ENCODE data around the gene NPC1L1. TPM values are rescaled to one million over a fixed set of nuclear protein-coding genes. Genes with fewer than 3 reads are reported as not detected.

NPC1L1 gene
- total RNA-seq, 2 donors from 2014 or later = 0.52 TPM; not detected in 1

- no peaks in the 10 kb centered on the region for H3K27me3 ChIP-seq
- DNase-seq (no peak), ATAC-seq (no peak)
- 82% methylated on average over 5 of the region's 5 CpGs; no CpG with 5 or more reads in 1 of the 2 donors for WGBS, 2 donors
- TF ChIP-seq CTCF (IDR thresholded peaks at IDR 0.05) (no peak), POLR2A (IDR thresholded peaks at IDR 0.05) (no peak)
- intact Hi-C loops (cut with DNase I) = no loop called here
- H3K36me3 ChIP-seq (replicated peaks in 1 of 2; ENCODE audit: insufficient read depth in 1 of 2, low read depth in 2 of 2) = no peaks in the 10 kb centered on the region
- no peak overlapping the region for H3K4me3 ChIP-seq
- no peaks in the 10 kb centered on the region for H3K9me3 ChIP-seq
- H3K4me1 ChIP-seq = no peaks in the 10 kb centered on the region
- H3K27ac ChIP-seq = no peak overlapping the region
Observed at GRCh38 chr7:44540592-44541027, 520 bp downstream of the NPC1L1 start.

GRCh38 chr7:44539669-44540506, 1.2 kb downstream of the NPC1L1 start:
- WGBS, 2 donors = 85 to 87% methylated on average over 24 to 27 of the region's 27 CpGs
- ATAC-seq (no peak), DNase-seq (no peak)
- no peaks in the 10 kb centered on the region for H3K27me3 ChIP-seq
- no peaks in the 10 kb centered on the region for H3K36me3 ChIP-seq (replicated peaks in 1 of 2; ENCODE audit: insufficient read depth in 1 of 2, low read depth in 2 of 2)
- no peaks in the 10 kb centered on the region for H3K4me1 ChIP-seq
- no peaks in the 10 kb centered on the region for H3K9me3 ChIP-seq
- TF ChIP-seq CTCF (IDR thresholded peaks at IDR 0.05) = no peak
- TF ChIP-seq POLR2A (IDR thresholded peaks at IDR 0.05) = no peak
- intact Hi-C loops (cut with DNase I) = no loop called here
- H3K4me3 ChIP-seq = no peak overlapping the region
- H3K27ac ChIP-seq = no peak overlapping the region

- H3K36me3 ChIP-seq (replicated peaks in 1 of 2; ENCODE audit: insufficient read depth in 1 of 2, low read depth in 2 of 2) = no peaks in the 10 kb centered on the region
- intact Hi-C loops (cut with DNase I) = no loop called here
- H3K27ac ChIP-seq = no peak overlapping the region
- H3K4me1 ChIP-seq = no peaks in the 10 kb centered on the region
- ATAC-seq (no peak), DNase-seq (no peak)
- 83 to 87% methylated on average over 25 to 31 of the region's 32 CpGs for WGBS, 2 donors
- no peaks in the 10 kb centered on the region for H3K27me3 ChIP-seq
- no peaks in the 10 kb centered on the region for H3K9me3 ChIP-seq
- no peak overlapping the region for H3K4me3 ChIP-seq
- no peak for TF ChIP-seq CTCF (IDR thresholded peaks at IDR 0.05)
Observed at GRCh38 chr7:44538798-44539668, 2.1 kb downstream of the NPC1L1 start.

GRCh38 chr7:44538093-44538797, 2.9 kb downstream of the NPC1L1 start:
- DNase-seq = no peak
- H3K36me3 ChIP-seq (replicated peaks in 1 of 2; ENCODE audit: insufficient read depth in 1 of 2, low read depth in 2 of 2) = no peaks in the 10 kb centered on the region
- no peaks in the 10 kb centered on the region for H3K9me3 ChIP-seq
- no peaks in the 10 kb centered on the region for H3K27me3 ChIP-seq
- H3K4me1 ChIP-seq = no peaks in the 10 kb centered on the region
- H3K4me3 ChIP-seq = no peak overlapping the region
- intact Hi-C loops (cut with DNase I) = no loop called here
- no peak for TF ChIP-seq CTCF (IDR thresholded peaks at IDR 0.05)
- TF ChIP-seq POLR2A (IDR thresholded peaks at IDR 0.05) = no peak
- 70 to 71% methylated on average over 9 to 17 of the region's 17 CpGs for WGBS, 2 donors
- no peak for ATAC-seq
- no peak overlapping the region for H3K27ac ChIP-seq
